IMR-90 (cell line): ENCODE measurements around the gene PLEKHH1. TPM values are rescaled to one million over a fixed set of nuclear protein-coding genes. Genes with fewer than 3 reads are reported as not detected.

Source experiments
- ATAC-seq: fragments of 200-7000 bp; cut with Tn5 transposase; 2 replicates; pipeline ENCODE4 v1.9.1; 2020; ENCODE audit warnings: low read depth, mild to moderate bottlenecking, moderate library complexity
- BruUV-seq: library from RNA; stranded (reverse); fragments of 400-500 nt; replicated peaks from 2 replicates; lab custom pipeline; 2021; lab: Mats Ljungman, UMichigan
- CTCF ChIA-PET: fragments of 300-600 bp; formaldehyde crosslinking; extraction: SDS; loops from one replicate; lab custom pipeline; 2021; ENCODE audit warnings: antibody characterized with exemption; lab: Yijun Ruan, JAX
- POLR2A ChIA-PET: fragments of 300-600 bp; sonication (Branson Sonifier 250); formaldehyde crosslinking; loops from one replicate; lab custom pipeline; 2022; ENCODE audit warnings: antibody characterized with exemption; ENCODE audit not compliant: unreplicated experiment; lab: Charles Lee
- DNase-seq: peaks from one replicate; pipeline ENCODE4 v3.0.0; 2013
- H2AFZ ChIP-seq: replicated peaks from 2 replicates; pipeline ENCODE3; 2013; ENCODE audit warnings: low read length, mild to moderate bottlenecking; ENCODE audit not compliant: poor library complexity
- H2AK5ac ChIP-seq: 2 replicates; pipeline ENCODE4 v1.6.1; 2013; ENCODE audit warnings: low read depth, low read length, inconsistent platforms
- H2AK9ac ChIP-seq: replicated peaks from 2 replicates; pipeline ENCODE3; 2013; ENCODE audit warnings: mild to moderate bottlenecking, low read depth, low read length, moderate library complexity; ENCODE audit not compliant: poor library complexity
- H2BK120ac ChIP-seq: 2 replicates; pipeline ENCODE4 v1.6.1; 2013; ENCODE audit warnings: low read depth, low read length, inconsistent platforms
- H2BK15ac ChIP-seq: 3 replicates; pipeline ENCODE4 v1.6.1; 2013; ENCODE audit warnings: low read depth, low read length, inconsistent platforms
- H2BK20ac ChIP-seq: 2 replicates; pipeline ENCODE4 v1.6.1; 2013; ENCODE audit warnings: low read depth, mild to moderate bottlenecking, inconsistent platforms, low read length, moderate library complexity
- H2BK5ac ChIP-seq: 2 replicates; pipeline ENCODE4 v1.6.1; 2013; ENCODE audit warnings: mild to moderate bottlenecking, low read depth, low read length, inconsistent platforms; ENCODE audit not compliant: poor library complexity, severe bottlenecking
- H3K14ac ChIP-seq: replicated peaks from 2 replicates; pipeline ENCODE4 v1.6.1; 2013; ENCODE audit warnings: low read depth, low read length, inconsistent platforms
- H3K18ac ChIP-seq: 2 replicates; pipeline ENCODE4 v1.6.1; 2013; ENCODE audit warnings: low read depth, low read length, control low read depth
- H3K23ac ChIP-seq: 2 replicates; pipeline ENCODE4 v1.6.1; 2013; ENCODE audit warnings: low read depth, low read length, inconsistent platforms
- H3K27ac ChIP-seq: 2 replicates; pipeline ENCODE4 v1.5.1; 2013; ENCODE audit warnings: mild to moderate bottlenecking, control low read depth, low read length; ENCODE audit not compliant: insufficient read depth
- H3K27me3 ChIP-seq: 2 replicates; pipeline ENCODE4 v1.6.1; 2013; ENCODE audit warnings: low read length; ENCODE audit not compliant: control insufficient read depth, insufficient read depth
- H3K36me3 ChIP-seq: 2 replicates; pipeline ENCODE4 v1.6.1; 2013; ENCODE audit warnings: low read length, mixed read lengths; ENCODE audit not compliant: control insufficient read depth, insufficient read depth
- H3K4ac ChIP-seq: 2 replicates; pipeline ENCODE4 v1.6.1; 2013; ENCODE audit warnings: low read depth, low read length, inconsistent platforms
- H3K4me1 ChIP-seq: 2 replicates; pipeline ENCODE4 v1.6.1; 2013; ENCODE audit warnings: low read length, mixed read lengths; ENCODE audit not compliant: control insufficient read depth, insufficient read depth
- H3K4me2 ChIP-seq: 2 replicates; pipeline ENCODE4 v1.6.1; 2013; ENCODE audit warnings: low read depth, mild to moderate bottlenecking, control low read depth, low read length, moderate library complexity
- H3K4me3 ChIP-seq: 2 replicates; pipeline ENCODE4 v1.5.1; 2013; ENCODE audit warnings: low read depth, mild to moderate bottlenecking, control low read depth, low read length, moderate library complexity; ENCODE audit not compliant: insufficient read depth
- H3K56ac ChIP-seq: 2 replicates; pipeline ENCODE4 v1.6.1; 2013; ENCODE audit warnings: low read length, inconsistent platforms; ENCODE audit not compliant: insufficient read depth; ENCODE audit errors: extremely low read depth
- H3K79me1 ChIP-seq, 2 experiments: 2 replicates each; pipeline ENCODE4 v1.6.1; 2013; ENCODE audit warnings: low read length in 2 of 2, inconsistent platforms in 1 of 2, low read depth in 1 of 2
- H3K9ac ChIP-seq: 2 replicates; pipeline ENCODE4 v1.6.1; 2013; ENCODE audit warnings: low read depth, low read length, control low read depth
- H3K9me1 ChIP-seq: 2 replicates; pipeline ENCODE4 v1.6.1; 2013; ENCODE audit warnings: low read length, inconsistent platforms; ENCODE audit not compliant: insufficient read depth
- H3K9me3 ChIP-seq: 2 replicates; pipeline ENCODE4 v1.6.1; 2013; ENCODE audit warnings: low read length; ENCODE audit not compliant: control insufficient read depth, insufficient read depth
- H4K20me1 ChIP-seq: 2 replicates; pipeline ENCODE4 v1.6.1; 2013; ENCODE audit warnings: low read length, inconsistent platforms; ENCODE audit not compliant: insufficient read depth
- H4K5ac ChIP-seq: 2 replicates; pipeline ENCODE4 v1.6.1; 2013; ENCODE audit warnings: mild to moderate bottlenecking, low read depth, low read length, control low read depth
- H4K8ac ChIP-seq, 2 experiments: 2 replicates each; pipeline ENCODE4 v1.6.1; 2013; ENCODE audit warnings: low read depth in 2 of 2, low read length in 2 of 2, control low read depth in 1 of 2, inconsistent platforms in 1 of 2
- H4K91ac ChIP-seq: 2 replicates; pipeline ENCODE4 v1.6.1; 2013; ENCODE audit warnings: low read depth, low read length, inconsistent platforms; ENCODE audit not compliant: insufficient read depth
- BHLHE40 ChIP-seq: fragments of 150-350 bp; IDR thresholded peaks from 2 replicates; pipeline ENCODE4 v1.6.1; 2016; ENCODE audit warnings: mild to moderate bottlenecking, low read depth, low read length
- CEBPB ChIP-seq: IDR thresholded peaks from 2 replicates; pipeline ENCODE4 v1.6.1; 2012; ENCODE audit warnings: low read depth, low read length, improper control_type of control experiment
- CHD1 ChIP-seq: IDR thresholded peaks from 2 replicates; pipeline ENCODE4 v1.6.1; 2012; ENCODE audit warnings: low read depth, low read length, improper control_type of control experiment
- CTCF ChIP-seq: conservative IDR thresholded peaks from 2 replicates; pipeline ENCODE4 v1.5.1; 2012; ENCODE audit warnings: mild to moderate bottlenecking, low read depth, low read length, improper control_type of control experiment
- ELK1 ChIP-seq: fragments of 150-350 bp; IDR thresholded peaks from 2 replicates; pipeline ENCODE4 v1.6.1; 2016; ENCODE audit warnings: low read depth, mild to moderate bottlenecking, low read length, moderate library complexity, borderline replicate concordance
- FOS ChIP-seq: fragments of 150-350 bp; IDR thresholded peaks from 2 replicates; pipeline ENCODE4 v1.6.1; 2016; ENCODE audit warnings: low read depth, low read length
- MAZ ChIP-seq: IDR thresholded peaks from 2 replicates; pipeline ENCODE4 v1.6.1; 2012; ENCODE audit warnings: low read depth, mild to moderate bottlenecking, low read length, improper control_type of control experiment, moderate library complexity, borderline replicate concordance
- MXI1 ChIP-seq: IDR thresholded peaks from 2 replicates; pipeline ENCODE4 v1.6.1; 2012; ENCODE audit warnings: low read depth, mild to moderate bottlenecking, low read length, moderate library complexity, borderline replicate concordance
- NFE2L2 ChIP-seq: fragments of 150-350 bp; IDR thresholded peaks from 2 replicates; pipeline ENCODE4 v1.6.1; 2016; ENCODE audit warnings: low read depth, mild to moderate bottlenecking, low read length
- POLR2A ChIP-seq: IDR thresholded peaks from 2 replicates; pipeline ENCODE4 v1.6.1; 2012; ENCODE audit warnings: mild to moderate bottlenecking, low read depth, low read length
- RAD21 ChIP-seq: IDR thresholded peaks from 2 replicates; pipeline ENCODE4 v1.6.1; 2012; ENCODE audit warnings: low read length, improper control_type of control experiment
- RCOR1 ChIP-seq: IDR thresholded peaks from 2 replicates; pipeline ENCODE4 v1.6.1; 2012; ENCODE audit warnings: mild to moderate bottlenecking, low read length, improper control_type of control experiment; ENCODE audit not compliant: insufficient replicate concordance
- RFX5 ChIP-seq: IDR thresholded peaks from 2 replicates; pipeline ENCODE4 v1.8.0; 2012; ENCODE audit warnings: low read depth, mild to moderate bottlenecking, low read length, moderate library complexity
- SMC3 ChIP-seq: fragments of 150-350 bp; IDR thresholded peaks from 2 replicates; pipeline ENCODE4 v1.6.1; 2016; ENCODE audit warnings: low read depth, mild to moderate bottlenecking, antibody characterized with exemption, low read length, moderate library complexity
- USF2 ChIP-seq: fragments of 150-350 bp; IDR thresholded peaks from 2 replicates; pipeline ENCODE4 v1.6.1; 2017; ENCODE audit warnings: mild to moderate bottlenecking, antibody characterized with exemption, low read length, low read depth
- WGBS, 2 experiments: methylation state at CpG; one replicate each; pipeline versions ENCODE4 v1.1.5 to v1.1.7; 2013; ENCODE audit warnings: missing lambda C conversion rate in 2 of 2; ENCODE audit not compliant: insufficient read length in 1 of 2; ENCODE audit errors: extremely low coverage in 2 of 2; 5-methylcytosine and 5-hydroxymethylcytosine counted together
- dilution Hi-C: fragments of 300-500 bp; cut with HindIII; formaldehyde crosslinking; loops from one replicate; pipeline ENCODE4 v1.14.3; 2018; ENCODE audit warnings: low sequenced_read_pairs; ENCODE audit not compliant: unreplicated experiment
- in situ Hi-C: fragments of 300-500 bp; cut with MboI; formaldehyde crosslinking; loops from 3 replicates; pipeline ENCODE4 v1.14.3; 2019; ENCODE audit warnings: low sequenced_read_pairs, inconsistent platforms, mixed read lengths
- intact Hi-C: fragments of 100-400 bp; cut with micrococcal nuclease; formaldehyde crosslinking; loops from 2 replicates; pipeline ENCODE4 v1.10.0; 2022
- polyA plus RNA-seq, 3 experiments: library from polyadenylated mRNA; depleted of rRNA; stranded (reverse); fragments of >200 nt; gene quantifications; 2 replicates each; pipeline ENCODE4 v1.2.3, GENCODE V29; 2012; ENCODE audit warnings: low replicate concordance in 1 of 3
- total RNA-seq: library from RNA; depleted of rRNA; stranded (reverse); fragments of >200 nt; gene quantifications from 2 replicates; pipeline ENCODE4 v1.2.3, GENCODE V29; 2012

PLEKHH1 gene
- total and polyA plus RNA-seq, 2 of the 4 experiments (the other 2 are of a cell fraction) = under 0.01 to 0.34 TPM

DNA sequence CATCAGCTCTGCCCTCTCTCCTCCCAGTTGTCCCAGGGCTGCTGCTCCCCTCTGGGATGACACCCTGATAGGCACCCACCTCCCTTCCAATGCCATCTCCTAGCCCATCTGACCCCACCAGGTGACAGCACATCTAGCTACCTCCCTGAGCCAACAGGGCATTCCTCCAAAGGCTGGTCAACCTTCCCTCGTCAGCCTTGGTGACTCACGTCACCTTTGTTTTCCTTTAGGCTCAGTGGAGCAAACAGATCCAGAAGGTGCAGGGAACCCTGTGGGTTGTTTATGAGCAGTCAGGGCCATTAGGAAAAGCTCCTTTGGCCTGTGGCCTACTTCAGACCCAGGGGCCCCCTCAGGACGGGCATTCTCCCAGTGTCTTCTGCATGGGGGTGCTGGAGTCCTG is 34.6 kb downstream of the PLEKHH1 start:
- BruUV-seq = no TSS peak
- intact Hi-C loops = no loop called here
- DNase-seq (no peak), ATAC-seq (no peak)
- H3K14ac ChIP-seq = no peak overlapping the region
- peaks cover 4% of the 10 kb centered on the region for H3K27me3 ChIP-seq
- H3K4me2 ChIP-seq = no peak overlapping the region
- ChIA-PET POLR2A (no interaction called here), CTCF (no interaction called here)
- H3K4ac ChIP-seq = no peak overlapping the region
- H2AK9ac ChIP-seq = peak overlapping the region; percentile 29
- H2BK5ac ChIP-seq = no peak overlapping the region
- H2BK120ac ChIP-seq = no peak overlapping the region
- H4K20me1 ChIP-seq = no peaks in the 10 kb centered on the region
- dilution Hi-C loops = no loop called here
- no peak overlapping the region for H3K23ac ChIP-seq
- H3K9me1 ChIP-seq = no peaks in the 10 kb centered on the region
- no peak overlapping the region for H4K91ac ChIP-seq
- TF ChIP-seq POLR2A = no peak
- TF ChIP-seq USF2 = no peak
- no peak for TF ChIP-seq MXI1
- TF ChIP-seq ELK1 = no peak
- TF ChIP-seq RAD21 = no peak
- TF ChIP-seq CEBPB = no peak
- no peak for TF ChIP-seq BHLHE40
- no peak for TF ChIP-seq RFX5
- no peak for TF ChIP-seq MAZ
- no peak for TF ChIP-seq FOS
- TF ChIP-seq RCOR1 = no peak
- TF ChIP-seq NFE2L2 = no peak
- no peak for TF ChIP-seq CTCF
- TF ChIP-seq CHD1 = no peak
- TF ChIP-seq SMC3 = no peak
- no peaks in the 10 kb centered on the region for H3K36me3 ChIP-seq
- H3K9me3 ChIP-seq = no peaks in the 10 kb centered on the region
- H3K79me1 ChIP-seq = no peaks in the 10 kb centered on the region
- no peak overlapping the region for H2BK20ac ChIP-seq
- no peak overlapping the region for H3K18ac ChIP-seq
- no peak overlapping the region for H3K56ac ChIP-seq
- no peaks in the 10 kb centered on the region for H3K4me1 ChIP-seq
- no peak overlapping the region for H2AK5ac ChIP-seq
- no peak overlapping the region for H4K8ac ChIP-seq
- no peak overlapping the region for H3K4me3 ChIP-seq
- no peak overlapping the region for H4K5ac ChIP-seq
- in situ Hi-C loops = loop anchor here (5.0 kb wide), 1 partner anchor 140 kb away; no protein-coding TSS in a partner anchor
- H3K27ac ChIP-seq = no peak overlapping the region
- H2AFZ ChIP-seq = no peak overlapping the region
- WGBS, 2 experiments = no CpG with 5 or more reads among the region's 3 CpGs
- H3K9ac ChIP-seq = no peak overlapping the region
- no peak overlapping the region for H2BK15ac ChIP-seq
